ENCODE measurements around the gene NPEPPS.
"Not testable (repeated sequence)": the region's sequence is repeated elsewhere in the genome, so short reads cannot be mapped to it uniquely, and the experiment has no call there.

The NPEPPS gene

GRCh38 chr17:47562406-47562705 lies 31.4 kb downstream of the NPEPPS start:
- not testable (repeated sequence) for DNase-seq

- DNase-seq = not testable (repeated sequence)
Observed at GRCh38 chr17:47567261-47567660, 36.4 kb downstream of the NPEPPS start.

GRCh38 chr17:47572561-47572960 lies 41.7 kb downstream of the NPEPPS start:
- not testable (repeated sequence) for DNase-seq

- not testable (repeated sequence) for DNase-seq
Observed at GRCh38 chr17:47582416-47582815, 51.5 kb downstream of the NPEPPS start.

- DNase-seq = not testable (repeated sequence)
Observed at GRCh38 chr17:47586378-47587055, 55.6 kb downstream of the NPEPPS start.

- not testable (repeated sequence) for DNase-seq
Observed at GRCh38 chr17:47593522-47593921, 62.6 kb downstream of the NPEPPS start.

- DNase-seq = no peak
Observed at GRCh38 chr17:47603830-47604597, 73.1 kb downstream of the NPEPPS start.

- no peak for DNase-seq
Observed at GRCh38 chr17:47604598-47604927, 73.7 kb downstream of the NPEPPS start.

GRCh38 chr17:47605011-47605410 lies 74.1 kb downstream of the NPEPPS start:
- DNase-seq = no peak

- no peak for DNase-seq
Observed at GRCh38 chr17:47607481-47607880, 76.6 kb downstream of the NPEPPS start.

- DNase-seq = no peak
Observed at GRCh38 chr17:47611372-47612350, 80.8 kb downstream of the NPEPPS start.

GRCh38 chr17:47615766-47616424 lies 85.0 kb downstream of the NPEPPS start:
- DNase-seq = peak in 1 of 5 donors; percentile 47

- DNase-seq = no peak
Observed at GRCh38 chr17:47618410-47618809, 87.5 kb downstream of the NPEPPS start.

- peak in 1 of 5 donors; percentile 28 for DNase-seq
Observed at GRCh38 chr17:47620503-47621245, 89.8 kb downstream of the NPEPPS start.

GRCh38 chr17:47621293-47622179 lies 90.6 kb downstream of the NPEPPS start:
- no peak for DNase-seq

GRCh38 chr17:47622180-47622549 lies 91.3 kb downstream of the NPEPPS start:
- no peak for DNase-seq

- no peak for DNase-seq
Observed at GRCh38 chr17:47624727-47625068, 93.8 kb downstream of the NPEPPS start.

GRCh38 chr17:47628014-47628566 lies 97.2 kb downstream of the NPEPPS start:
- DNase-seq = no peak

- no peak for DNase-seq
Observed at GRCh38 chr17:47629826-47630225, 98.9 kb downstream of the NPEPPS start.

GRCh38 chr17:47630614-47631013 lies 99.7 kb downstream of the NPEPPS start:
- DNase-seq = no peak

- DNase-seq = no peak
Observed at GRCh38 chr17:47632991-47633390, 102.1 kb downstream of the NPEPPS start.

Measured in T-helper 1 cell (primary cell).